GM21825 (cell line): ENCODE results near the gene WWC2.
"Not testable (repeated sequence)": the region's sequence is repeated elsewhere in the genome, so short reads cannot be mapped to it uniquely, and the experiment has no call there.

ENCODE experiments used
- ATAC-seq: cut with Tn5 transposase; IDR thresholded peaks from one replicate; pipeline ENCODE4 v1.9.1; 2021; ENCODE audit warnings: mild to moderate bottlenecking, moderate library complexity; ENCODE audit not compliant: unreplicated experiment

WWC2 gene

DNA sequence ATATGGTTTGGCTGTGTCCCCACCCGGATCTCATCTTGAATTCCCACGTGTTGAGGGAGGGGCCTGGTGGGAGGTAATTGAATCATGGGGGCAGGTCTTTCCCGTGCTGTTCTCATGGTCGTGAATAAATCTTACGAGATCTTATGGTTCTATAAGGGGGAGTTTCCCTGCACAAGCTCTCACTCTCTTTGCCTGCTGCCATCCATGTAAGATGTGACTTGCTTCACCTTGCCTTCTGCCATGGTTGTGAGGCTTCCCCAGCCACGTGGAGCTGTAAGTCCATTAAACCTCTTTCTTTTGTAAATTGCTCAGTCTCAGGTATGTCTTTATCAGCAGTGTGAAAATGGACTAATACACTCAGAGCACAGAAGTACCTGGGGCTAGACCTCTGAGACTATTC lies 227.3 kb downstream of the WWC2 start:
- not testable (repeated sequence) for ATAC-seq

DNA sequence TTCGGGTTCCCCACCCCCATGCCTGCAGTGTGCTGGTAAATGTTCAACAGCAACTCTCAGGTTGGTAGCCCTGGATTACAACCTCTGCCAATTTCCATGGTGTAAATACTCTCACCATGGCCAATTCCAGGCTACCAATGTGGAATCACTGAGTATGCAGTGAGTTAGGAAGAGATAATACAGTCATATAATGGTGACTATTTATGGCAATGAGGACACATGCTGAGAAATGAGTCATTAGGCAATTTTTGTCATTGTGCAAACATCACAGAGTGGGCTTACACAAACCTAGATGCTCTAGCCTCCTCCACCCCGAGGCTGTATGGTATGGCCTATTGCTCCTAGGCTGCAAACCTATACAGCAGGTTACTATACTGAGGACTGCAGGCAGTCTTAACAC lies 227.8 kb downstream of the WWC2 start:
- ATAC-seq: no peak

DNA sequence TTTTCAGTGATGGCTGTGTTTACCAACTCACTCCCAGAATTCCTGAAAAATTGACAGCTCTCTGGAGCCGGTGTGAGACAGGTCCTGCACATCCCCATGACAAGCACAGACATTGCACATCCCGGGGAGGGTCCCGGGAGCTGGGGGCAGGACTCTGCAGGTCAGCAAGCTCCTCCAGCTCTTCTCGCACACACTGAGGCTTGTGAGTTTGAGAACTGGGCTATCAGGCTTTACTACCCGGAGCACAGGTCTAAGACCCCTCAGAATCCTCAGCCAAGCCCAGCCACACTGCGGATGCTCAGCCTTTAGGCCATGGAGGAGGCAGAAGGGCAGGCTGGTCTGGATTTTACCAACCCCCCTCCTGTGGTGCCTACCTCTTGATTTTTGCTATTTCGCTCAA lies 228.8 kb downstream of the WWC2 start:
- no peak for ATAC-seq

DNA sequence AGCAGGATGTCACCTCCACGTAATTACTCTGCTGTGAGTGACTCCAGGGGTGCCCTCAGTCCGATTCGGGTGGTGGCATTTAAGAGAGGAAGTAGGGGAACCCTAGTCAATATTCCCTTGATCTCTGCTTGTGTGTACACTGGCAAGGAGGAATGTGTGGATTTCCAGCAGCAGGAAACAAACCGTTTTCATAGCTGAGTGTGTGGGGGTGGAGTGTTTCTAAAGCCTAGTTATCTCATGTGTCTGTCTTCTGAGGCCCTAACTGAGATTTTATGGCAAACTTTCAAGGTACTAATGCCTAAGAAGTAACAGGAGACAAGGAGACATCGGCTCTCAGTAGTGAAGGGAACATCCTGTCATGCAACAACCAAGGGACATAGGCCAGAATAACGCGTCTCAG lies 229.8 kb downstream of the WWC2 start:
- no peak for ATAC-seq

DNA sequence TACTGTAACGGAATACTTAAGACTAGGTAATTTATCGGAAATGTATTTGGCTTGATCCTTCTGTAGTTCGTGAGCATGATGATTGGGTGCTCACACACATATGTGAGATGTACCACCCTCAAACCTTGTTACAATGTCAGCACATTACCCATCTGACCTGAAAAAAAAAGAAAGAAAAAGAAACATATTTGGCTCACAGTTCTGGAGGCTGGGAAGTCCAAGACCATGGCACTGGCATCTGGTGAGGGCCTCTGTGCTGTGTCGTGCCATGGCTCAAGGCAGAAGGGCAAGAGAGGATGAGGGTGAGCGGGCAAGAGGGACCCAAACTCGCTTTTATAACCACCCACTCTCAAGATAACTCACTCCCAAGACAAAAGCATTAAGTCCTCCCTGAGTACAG lies 230.2 kb downstream of the WWC2 start:
- no peak for ATAC-seq

DNA sequence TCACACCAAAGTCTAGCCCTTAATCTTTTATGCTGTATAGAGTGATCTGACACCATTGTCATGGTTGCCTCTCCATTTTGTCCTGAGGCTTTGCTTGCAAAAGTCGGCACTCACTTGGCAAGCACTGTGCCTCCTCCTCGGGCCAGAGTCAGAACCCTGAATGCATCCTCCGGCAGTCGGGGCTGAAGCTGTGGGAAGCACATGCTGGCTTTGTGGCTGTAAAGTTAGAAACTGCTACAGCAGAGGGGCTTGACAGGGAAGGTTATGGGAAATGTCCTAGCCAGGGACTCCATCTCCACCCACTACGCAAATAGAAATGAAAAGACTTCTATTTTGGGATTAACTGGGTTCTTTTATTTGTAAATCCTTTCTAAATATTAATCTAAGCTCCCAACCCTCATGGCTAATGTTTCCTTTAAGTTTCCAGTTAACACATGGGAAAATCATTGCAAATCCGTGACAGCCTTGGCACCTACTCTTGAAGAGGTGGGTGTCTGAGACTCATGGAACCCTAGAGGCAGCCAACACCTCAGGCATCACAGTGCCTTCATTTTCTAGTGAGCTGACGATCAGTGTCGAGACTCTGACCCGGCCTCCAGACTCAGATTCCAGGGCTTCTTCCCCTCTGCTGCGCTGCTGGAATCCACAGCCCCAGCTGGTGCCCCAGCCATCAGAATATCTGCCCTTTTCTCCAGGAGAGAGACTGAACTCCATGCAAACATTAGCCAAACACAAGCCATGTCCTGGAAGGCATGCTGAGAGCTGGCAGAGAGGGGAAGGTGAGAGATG lies 231.1 kb downstream of the WWC2 start:
- ATAC-seq: no peak

DNA sequence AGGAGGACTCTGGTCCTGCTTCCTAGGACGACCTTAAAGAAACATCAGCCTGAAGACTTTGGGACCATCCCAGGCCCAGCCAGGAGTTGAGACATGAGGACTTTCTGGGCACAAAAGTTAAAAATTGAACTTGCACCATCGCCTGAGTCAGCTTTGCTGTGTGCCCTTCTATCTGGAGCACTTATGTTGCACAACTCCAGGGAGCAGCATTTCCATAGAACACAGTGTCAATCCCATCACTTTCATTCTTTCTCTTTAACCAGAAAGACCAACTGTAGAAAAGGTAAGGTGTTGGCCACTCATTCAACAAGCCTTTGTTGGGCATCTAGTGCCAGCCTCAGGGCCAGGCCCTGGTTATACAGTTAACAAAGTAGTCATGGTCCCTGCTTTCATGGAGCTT lies 231.8 kb downstream of the WWC2 start:
- no peak for ATAC-seq

DNA sequence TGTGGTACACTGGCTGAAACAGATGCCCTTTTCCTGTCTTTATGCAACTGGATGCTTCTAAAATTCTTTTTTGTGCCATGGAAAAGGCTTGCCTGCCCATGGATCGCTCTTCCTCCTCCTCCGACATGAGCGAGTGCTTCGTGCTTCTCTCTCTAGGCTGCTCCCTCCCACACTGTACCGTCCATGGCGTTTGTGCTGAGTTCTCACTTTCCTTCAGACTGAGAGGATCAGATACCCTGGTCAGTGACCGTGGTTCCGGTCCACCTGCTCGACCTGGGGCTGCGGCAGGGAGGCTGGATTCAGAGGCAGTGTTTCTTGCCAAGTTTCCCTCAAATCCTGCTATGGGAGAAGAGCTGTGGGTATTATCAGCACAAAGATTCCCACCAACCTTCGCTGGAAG lies 233.4 kb downstream of the WWC2 start:
- ATAC-seq: no peak

DNA sequence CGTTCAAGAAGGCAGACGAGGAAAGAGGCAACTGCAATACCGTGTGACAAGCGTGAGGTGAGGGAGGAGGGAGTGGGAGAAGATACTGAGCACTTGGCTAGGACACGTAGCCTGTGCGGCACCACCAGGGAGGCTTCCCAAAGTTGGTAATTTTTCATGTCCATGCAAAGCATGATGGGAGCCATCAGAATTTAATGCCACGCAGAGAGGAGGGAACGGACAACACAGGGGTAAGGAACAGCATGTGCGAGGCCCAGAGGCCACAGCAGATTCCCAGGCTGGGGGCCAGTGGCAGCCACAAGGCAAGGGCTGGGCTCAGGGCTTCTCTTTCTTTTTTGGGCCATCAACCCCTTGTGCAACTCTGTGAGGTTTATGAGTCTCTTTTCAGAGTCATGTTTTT lies 234.1 kb downstream of the WWC2 start:
- no peak for ATAC-seq

DNA sequence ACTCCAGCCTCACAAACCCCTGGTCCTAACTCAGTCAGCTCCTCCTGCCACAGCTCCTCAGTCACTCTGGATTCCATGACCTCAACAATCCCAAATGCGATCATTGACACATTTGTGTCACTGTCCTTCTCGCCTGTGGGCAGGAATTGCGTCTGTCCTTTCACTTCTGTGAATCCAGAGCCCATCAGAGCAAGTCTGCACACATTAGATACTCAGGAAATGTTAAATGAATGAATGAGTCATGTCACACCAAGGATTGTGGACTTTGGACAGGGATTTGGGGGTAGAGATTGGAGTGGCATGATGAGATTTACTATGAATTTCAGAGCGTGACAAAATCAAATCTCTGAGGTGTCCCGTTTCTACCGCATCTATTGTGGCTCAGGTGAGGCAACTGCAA lies 234.9 kb downstream of the WWC2 start:
- no peak for ATAC-seq

DNA sequence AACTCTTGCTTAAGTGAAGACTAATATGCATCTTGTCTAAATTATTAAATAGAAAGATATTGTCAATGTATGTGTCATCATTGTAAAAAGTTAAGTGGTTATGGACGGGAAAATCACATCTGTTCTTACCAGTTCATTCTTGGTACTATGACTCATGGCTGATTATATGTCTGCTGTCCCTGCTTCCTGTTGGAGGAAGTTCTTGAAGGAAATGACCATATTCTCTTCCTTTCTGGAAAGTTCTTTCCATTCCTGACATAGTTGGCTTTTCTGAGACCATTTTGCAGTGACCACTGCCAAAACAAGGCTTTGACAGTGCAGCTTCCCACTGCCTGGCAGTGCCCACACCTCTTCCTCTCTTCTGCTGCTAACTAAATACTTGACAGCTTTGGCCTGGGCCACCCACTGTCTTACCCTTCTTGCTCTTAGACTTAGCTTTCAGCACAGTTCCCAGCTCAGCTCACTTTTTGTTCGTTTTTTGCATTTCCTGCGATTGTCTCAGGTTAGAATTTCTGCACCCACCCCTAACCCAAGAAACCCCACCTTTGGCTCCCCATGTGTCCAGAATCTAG lies 236.4 kb downstream of the WWC2 start:
- no peak for ATAC-seq

DNA sequence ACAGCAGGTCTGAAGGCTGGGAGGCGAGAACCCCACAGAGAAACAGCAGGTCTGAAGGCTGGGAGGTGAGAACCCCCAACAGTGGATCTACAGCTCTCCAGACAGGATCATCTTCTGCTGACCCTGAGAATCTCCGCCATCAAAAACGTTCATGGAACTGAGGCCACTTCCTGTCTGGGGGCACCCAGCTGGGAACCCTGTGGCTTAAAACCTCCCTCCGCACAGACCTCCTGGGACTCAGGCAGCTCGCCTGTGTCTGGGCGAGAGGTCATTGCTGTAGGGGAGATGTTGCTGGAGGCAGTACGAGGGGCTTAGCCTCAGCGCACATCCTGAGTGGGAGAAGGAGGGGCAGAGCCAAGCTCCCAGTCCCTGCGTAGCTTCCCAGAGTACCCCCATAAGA lies 238.3 kb downstream of the WWC2 start:
- no peak for ATAC-seq

DNA sequence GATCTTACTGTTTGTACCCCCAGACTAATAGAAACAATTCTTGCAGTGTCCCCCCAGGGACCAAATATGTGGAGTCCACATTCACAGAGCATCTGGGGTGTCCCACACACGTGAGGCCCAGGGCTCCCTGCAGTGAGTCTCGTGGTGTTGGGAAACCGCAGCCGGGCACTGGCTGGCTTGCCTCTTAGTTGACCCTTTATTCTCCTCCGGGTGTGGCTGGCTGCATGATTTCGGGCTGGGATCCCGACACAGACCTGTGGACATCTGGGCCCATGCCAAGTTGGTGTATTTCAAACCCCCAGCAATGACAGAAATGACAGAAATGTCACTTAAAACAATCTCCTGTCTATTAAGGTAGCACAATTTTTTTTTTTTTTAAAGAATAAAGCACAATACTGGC lies 238.8 kb downstream of the WWC2 start:
- ATAC-seq: no peak

DNA sequence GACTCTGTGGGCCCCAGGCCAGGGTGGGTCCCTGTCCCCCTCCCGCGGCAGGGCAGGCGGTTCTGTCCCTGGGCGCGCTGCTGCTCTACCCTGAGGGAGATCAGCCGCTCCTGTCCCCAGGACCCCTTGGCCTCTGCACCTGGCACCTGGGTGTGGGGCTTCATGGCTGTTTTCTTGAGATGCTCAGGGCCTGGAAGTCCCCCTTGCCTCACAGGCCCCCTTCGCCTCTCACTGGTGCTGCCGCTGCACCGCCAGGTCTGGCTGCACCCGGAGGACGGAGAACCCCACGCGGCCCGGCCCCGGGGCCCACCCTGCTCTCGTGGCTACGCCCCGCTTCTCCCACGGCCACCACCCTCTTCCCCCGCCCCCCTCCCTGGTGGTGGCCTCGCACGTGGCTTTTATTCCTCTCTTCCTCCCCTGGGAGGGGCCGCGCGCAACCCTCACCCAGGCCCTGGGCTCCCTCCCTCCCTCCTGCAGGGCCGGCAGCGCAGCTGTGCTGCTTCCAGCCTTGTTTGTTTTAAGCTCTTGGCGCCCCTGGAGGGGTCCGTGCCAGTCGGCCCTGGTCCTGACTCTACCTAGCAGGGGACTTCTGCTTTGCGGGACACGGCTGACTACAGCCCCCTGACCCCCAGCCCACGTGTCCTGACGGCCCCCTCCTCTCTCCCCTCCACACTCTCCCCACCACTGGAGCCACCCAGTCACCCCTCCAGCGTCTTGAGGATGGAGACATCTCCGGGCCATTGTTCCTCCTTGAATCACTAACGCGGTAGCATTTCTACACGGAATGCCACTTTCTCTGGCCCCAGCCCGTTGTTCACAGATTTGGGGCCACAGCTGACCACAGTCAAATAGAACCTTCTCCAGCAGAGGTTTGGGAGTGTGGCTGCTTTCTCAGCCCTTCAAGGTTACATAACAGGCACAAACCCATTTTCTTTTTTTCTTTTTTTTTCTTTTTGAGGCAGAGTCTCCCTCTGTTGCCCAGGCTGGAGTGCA lies 243.8 kb downstream of the WWC2 start:
- no peak for ATAC-seq

DNA sequence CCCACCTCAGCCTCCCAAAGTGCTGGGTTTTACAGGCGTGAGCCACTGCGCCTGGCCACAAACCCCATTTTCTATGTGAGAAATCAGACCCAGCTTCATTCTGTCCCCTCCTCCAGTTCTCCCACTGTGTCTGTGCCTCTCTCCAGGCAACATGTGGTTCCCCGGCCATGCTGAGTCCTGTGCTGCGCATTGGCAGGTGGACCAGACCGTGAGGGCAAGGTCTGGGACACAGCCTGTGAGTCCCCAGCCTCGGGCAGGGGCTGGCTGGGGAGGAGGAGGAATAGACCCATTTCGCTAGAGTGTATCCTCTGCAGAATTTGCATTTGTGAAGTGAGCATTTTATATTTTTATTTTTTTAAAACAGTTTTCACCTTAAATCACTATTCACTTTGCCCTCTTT lies 244.7 kb downstream of the WWC2 start:
- no peak for ATAC-seq

DNA sequence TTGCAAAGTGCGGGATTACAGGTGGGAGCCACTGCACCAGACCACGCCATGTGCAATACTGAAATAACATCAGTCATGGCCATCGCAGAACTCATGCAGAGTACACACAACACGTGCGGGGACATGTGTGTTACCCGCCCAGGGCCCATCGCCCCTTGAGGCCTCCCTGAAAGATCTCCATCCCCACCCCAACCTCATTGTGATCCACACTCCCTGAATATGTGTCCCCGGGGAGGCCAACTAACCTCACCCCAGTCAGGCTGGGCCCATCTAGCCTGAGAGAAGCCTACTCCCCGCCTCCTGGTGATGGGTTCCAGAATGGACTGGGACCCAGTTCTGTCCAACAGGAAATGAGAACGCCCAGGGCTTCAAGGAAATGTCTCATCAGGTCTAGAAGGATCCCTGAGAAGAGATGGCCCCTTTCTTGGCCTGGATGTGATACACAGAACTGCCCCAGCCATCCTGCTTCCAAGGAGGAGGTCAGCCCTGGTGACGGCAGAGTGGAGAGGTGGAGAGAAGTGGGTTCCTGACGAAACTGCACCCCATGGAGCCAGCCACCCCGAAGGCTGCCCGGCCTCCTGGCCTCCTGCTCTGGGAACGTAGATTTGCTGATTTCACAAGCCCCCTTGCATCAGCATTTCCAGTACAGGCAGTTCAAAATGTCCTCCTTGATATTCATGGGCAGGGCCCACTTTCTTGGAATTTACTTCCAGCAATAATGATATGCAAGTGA lies 245.6 kb downstream of the WWC2 start:
- no peak for ATAC-seq

DNA sequence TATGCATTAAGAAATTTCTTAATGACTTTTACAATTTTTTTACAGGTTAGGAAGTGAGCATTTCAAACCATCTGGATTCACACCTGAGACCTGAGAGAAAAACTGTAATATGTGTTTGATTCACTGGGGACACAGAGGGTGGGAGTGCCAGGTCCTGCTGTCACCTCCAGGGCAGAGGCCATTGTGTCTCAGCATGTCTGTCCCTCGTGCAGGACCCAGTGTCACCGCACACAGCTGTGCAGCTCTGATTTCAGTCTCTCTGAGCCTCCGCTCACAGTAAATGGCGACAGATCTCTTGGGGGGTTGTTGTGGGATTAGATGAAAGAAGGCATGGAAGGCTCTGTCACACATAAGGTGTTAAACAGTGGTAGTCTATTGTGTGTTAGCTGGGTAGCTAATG lies 246.2 kb downstream of the WWC2 start:
- no peak for ATAC-seq

DNA sequence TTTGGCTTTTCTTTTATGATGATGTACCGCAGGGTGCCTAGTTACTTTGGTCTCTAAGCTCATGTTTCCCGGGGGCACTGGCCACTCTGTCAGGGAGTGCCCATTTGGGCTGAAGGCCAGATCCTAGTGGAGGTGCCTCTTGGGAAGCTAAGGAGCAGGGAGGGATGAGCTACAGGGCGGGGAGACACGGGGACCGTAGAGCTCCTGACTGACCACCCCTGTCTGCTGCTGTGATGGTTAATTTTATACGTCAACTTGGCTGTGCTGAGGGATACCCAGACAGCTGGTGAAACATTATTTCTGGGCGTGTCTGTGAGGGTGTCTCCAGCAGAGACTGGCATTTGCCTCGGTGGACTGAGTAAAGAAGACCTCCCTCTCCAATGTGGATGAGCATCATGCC lies 248.1 kb downstream of the WWC2 start:
- no peak for ATAC-seq

DNA sequence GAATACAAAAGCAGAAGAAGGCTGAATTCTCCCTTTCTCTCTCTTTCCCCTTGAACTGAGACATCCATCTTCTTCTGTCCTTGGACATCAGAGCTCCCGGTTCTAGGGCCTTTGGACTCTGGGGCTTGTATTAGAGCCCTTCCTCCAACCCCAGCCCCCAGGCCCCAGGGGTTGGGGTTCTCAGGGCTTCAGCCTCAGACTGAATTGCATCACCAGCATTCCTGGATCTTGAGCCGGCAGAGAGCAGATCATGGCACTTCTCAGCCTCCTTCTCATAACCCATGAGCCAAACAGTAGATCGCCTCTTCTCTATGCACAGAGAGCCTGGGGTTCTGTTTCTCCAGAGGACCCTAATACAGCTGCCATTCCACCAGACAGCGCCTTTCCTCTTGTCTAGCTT lies 248.5 kb downstream of the WWC2 start:
- ATAC-seq: no peak

DNA sequence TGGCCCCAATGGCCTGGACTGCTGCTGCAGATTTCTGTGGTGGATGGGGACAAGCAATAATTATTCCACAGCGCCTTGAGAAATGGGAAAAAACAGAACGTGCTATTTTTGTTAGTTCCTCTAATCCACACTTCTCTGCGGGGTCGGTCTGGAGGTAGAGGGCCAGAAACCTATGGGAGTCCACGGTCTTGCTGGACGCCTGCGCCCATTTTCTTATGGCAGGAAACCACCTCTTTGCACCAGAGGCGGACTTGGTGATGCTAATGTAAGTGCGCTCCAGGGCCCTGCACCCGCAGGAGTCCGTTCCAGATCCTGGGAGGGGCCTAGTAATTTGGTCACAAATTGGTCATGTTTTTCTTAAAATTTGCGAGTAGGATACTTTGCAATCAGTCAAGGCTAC lies 249.1 kb downstream of the WWC2 start:
- ATAC-seq: no peak
